ENCODE measurements around the gene TRAF2.

DNA sequence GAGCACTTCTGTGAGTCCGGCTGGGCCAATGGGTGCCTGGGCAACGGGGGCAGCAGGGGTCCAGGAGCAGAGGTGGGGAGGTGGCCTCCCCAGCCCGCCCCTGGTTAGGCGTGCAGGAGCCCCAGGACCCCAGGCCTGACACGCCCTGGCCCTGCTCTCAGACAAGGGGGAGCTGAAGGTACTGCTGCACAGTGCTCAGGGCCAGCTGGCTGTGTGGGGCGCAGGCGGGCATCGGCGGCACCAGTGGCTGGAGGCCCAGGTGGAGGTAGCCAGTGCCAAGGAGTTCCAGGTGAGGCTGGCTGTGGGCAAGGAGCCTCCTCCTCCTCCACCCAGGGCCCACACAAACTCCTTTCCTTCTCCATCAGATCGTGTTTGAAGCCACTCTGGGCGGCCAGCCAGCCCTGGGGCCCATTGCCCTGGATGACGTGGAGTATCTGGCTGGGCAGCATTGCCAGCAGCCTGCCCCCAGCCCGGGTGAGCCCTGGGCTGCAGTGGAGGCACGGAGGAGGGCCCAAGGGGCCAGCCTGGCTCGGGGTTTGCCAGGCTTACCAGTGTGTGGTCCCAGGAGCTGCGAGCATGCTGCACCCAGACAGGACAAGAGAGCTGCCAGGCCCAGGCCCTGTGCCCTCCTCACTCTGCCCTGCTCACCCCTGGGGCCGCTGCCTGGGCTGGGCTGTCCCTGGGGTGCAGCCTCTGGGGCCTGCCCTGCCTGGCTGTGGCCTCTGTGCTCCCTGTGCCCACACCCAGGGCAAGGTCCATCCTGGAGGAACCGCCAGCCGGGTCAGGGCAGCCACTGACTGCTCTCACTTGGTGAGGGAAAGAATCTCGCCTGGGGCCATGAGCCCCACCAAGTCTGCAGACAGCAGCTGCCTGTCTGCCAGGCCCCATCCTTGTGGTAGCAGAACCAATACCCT is 27.2 kb upstream of the TRAF2 start:
- no peak for TF ChIP-seq RAD21 (IDR thresholded peaks at IDR 0.05; ENCODE audit: low read depth)
- TF ChIP-seq ZBTB7A (IDR thresholded peaks at IDR 0.05; ENCODE audit: low read depth), result no peak
- TF ChIP-seq TAF1 (IDR thresholded peaks at IDR 0.05; ENCODE audit: low read depth), result no peak
- no peak for TF ChIP-seq EP300 (IDR thresholded peaks at IDR 0.05; ENCODE audit: borderline replicate concordance)
- TF ChIP-seq, protein P1, sequence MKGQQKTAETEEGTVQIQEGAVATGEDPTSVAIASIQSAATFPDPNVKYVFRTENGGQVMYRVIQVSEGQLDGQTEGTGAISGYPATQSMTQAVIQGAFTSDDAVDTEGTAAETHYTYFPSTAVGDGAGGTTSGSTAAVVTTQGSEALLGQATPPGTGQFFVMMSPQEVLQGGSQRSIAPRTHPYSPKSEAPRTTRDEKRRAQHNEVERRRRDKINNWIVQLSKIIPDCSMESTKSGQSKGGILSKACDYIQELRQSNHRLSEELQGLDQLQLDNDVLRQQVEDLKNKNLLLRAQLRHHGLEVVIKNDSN (IDR thresholded peaks at IDR 0.05), result no peak

Data from Ishikawa (cell line).